ENCODE results near the gene EGFR. TPM values are rescaled to one million over a fixed set of nuclear protein-coding genes. Genes with fewer than 3 reads are reported as not detected.

The EGFR gene
- total and polyA plus RNA-seq, 9 donors = 13.0 to 54.6 (median 41.7) TPM

- no peaks in the 10 kb centered on the region for H3K36me3 ChIP-seq
- H3K27ac ChIP-seq = no peak overlapping the region
- WGBS, 3 donors = 56 to 64% (median 63%) methylated on average over 12 of the region's 12 CpGs
- DNase-seq = no peak
- H3K4me1 ChIP-seq (ENCODE audit: insufficient read depth) = peaks cover 33% of the 10 kb centered on the region
- H3K9me3 ChIP-seq = no peaks in the 10 kb centered on the region
- intact Hi-C loops (cut with DNase I) = loop anchor here in 1 of 4 donors (10.0 kb wide), 1 partner anchor 100 kb away; no protein-coding TSS in a partner anchor
- TF ChIP-seq EP300 (IDR thresholded peaks at IDR 0.05) (no peak), POLR2A (IDR thresholded peaks at IDR 0.05) (no peak), CTCF (IDR thresholded peaks at IDR 0.05) (no peak)
- H3K27me3 ChIP-seq = no peaks in the 10 kb centered on the region
- no peak overlapping the region for H3K4me3 ChIP-seq
Measured at GRCh38 chr7:55124989-55125875, 106.4 kb downstream of the EGFR start.

GRCh38 chr7:55127135-55127551, 108.3 kb downstream of the EGFR start:
- Histone ChIP-seq H3K4me3 (no peak overlapping the region), H3K27ac (no peak overlapping the region), H3K27me3 (no peaks in the 10 kb centered on the region), H3K4me1 (ENCODE audit: insufficient read depth) (peaks cover 34% of the 10 kb centered on the region), H3K36me3 (no peaks in the 10 kb centered on the region), H3K9me3 (no peaks in the 10 kb centered on the region)
- TF ChIP-seq CTCF (IDR thresholded peaks at IDR 0.05) = no peak
- 18 to 26% (median 25%) methylated on average over 3 of the region's 3 CpGs for WGBS, 3 donors
- no peak for DNase-seq
- intact Hi-C loops (cut with DNase I) = loop anchor here in 1 of 4 donors (10.0 kb wide), 1 partner anchor 102 kb away; no protein-coding TSS in a partner anchor

- no peak for DNase-seq
- Histone ChIP-seq H3K9me3 (no peaks in the 10 kb centered on the region), H3K4me3 (no peak overlapping the region), H3K27ac (no peak overlapping the region), H3K36me3 (no peaks in the 10 kb centered on the region), H3K27me3 (no peaks in the 10 kb centered on the region), H3K4me1 (ENCODE audit: insufficient read depth) (peaks cover 32% of the 10 kb centered on the region)
- TF ChIP-seq EP300 (IDR thresholded peaks at IDR 0.05) (no peak), POLR2A (IDR thresholded peaks at IDR 0.05) (no peak), CTCF (IDR thresholded peaks at IDR 0.05) (no peak)
- intact Hi-C loops (cut with DNase I) = loop anchor here in 1 of 4 donors (10.0 kb wide), 1 partner anchor 103 kb away; no protein-coding TSS in a partner anchor
- WGBS, 3 donors = 21 to 28% (median 26%) methylated on average over 6 of the region's 6 CpGs
Measured at GRCh38 chr7:55127622-55128081, 108.8 kb downstream of the EGFR start.

GRCh38 chr7:55128693-55129394, 110.0 kb downstream of the EGFR start:
- TF ChIP-seq CTCF (IDR thresholded peaks at IDR 0.05) (no peak), EP300 (IDR thresholded peaks at IDR 0.05) (no peak), POLR2A (IDR thresholded peaks at IDR 0.05) (no peak)
- intact Hi-C loops (cut with DNase I) = loop anchor here in 2 of 4 donors (1.0 to 10.0 kb wide), 2 partner anchors 104 to 110 kb away; partner anchors contain the start of gene EGFR (in 1 of the 2)
- H3K9me3 ChIP-seq = no peaks in the 10 kb centered on the region
- H3K36me3 ChIP-seq = no peaks in the 10 kb centered on the region
- H3K4me3 ChIP-seq = no peak overlapping the region
- peaks cover 33% of the 10 kb centered on the region for H3K4me1 ChIP-seq (ENCODE audit: insufficient read depth)
- H3K27me3 ChIP-seq = no peaks in the 10 kb centered on the region
- peak in 4 of 5 donors; percentile 46 to 75 (median 53) for DNase-seq
- WGBS, 3 donors = 9 to 15% (median 14%) methylated on average over 6 of the region's 6 CpGs
- peak overlapping the region in 1 of 2 donors; percentile 9 for H3K27ac ChIP-seq
